Endothelial cell of umbilical vein (primary cell): ENCODE data around the gene C8B. TPM values are rescaled to one million over a fixed set of nuclear protein-coding genes. Genes with fewer than 3 reads are reported as not detected.

Experiments
- BruUV-seq: library from RNA; stranded (reverse); fragments of 400-500 nt; replicated peaks from 2 replicates; lab custom pipeline; 2021; lab: Mats Ljungman, UMichigan
- CTCF ChIA-PET: fragments of 300-600, 350-600 bp; sonication (Branson Sonifier 250); formaldehyde crosslinking; loops from one replicate; lab custom pipeline; 2021; ENCODE audit warnings: antibody characterized with exemption, inconsistent platforms; lab: Charles Lee
- POLR2A ChIA-PET: fragments of 300-600, 350-600 bp; sonication (Branson Sonifier 250); formaldehyde crosslinking; loops from one replicate; lab custom pipeline; 2021; ENCODE audit warnings: antibody characterized with exemption, inconsistent platforms; lab: Charles Lee
- DNase-seq: peaks from one replicate; pipeline ENCODE4 v3.0.0-alpha.2; 2011; ENCODE audit warnings: low read depth, low spot score
- FAIRE-seq: peaks from 2 replicates; lab custom pipeline; 2011; peaks lifted over from hg19 to GRCh38; lab: Jason Lieb, UNC
- H2AFZ ChIP-seq: 2 replicates; pipeline ENCODE4 v1.6.0; 2012; ENCODE audit warnings: low read depth, low read length, control low read depth, inconsistent platforms
- H3K27ac ChIP-seq: 2 replicates; pipeline ENCODE4 v1.5.1; 2011; ENCODE audit warnings: low read depth, mild to moderate bottlenecking, control low read depth, low read length, moderate library complexity; ENCODE audit not compliant: insufficient read depth
- H3K27me3 ChIP-seq, 2 experiments: 2 replicates each; pipeline versions ENCODE4 v1.6.0 to v1.6.1; 2011; ENCODE audit warnings: low read length in 2 of 2, mixed read lengths in 1 of 2; ENCODE audit not compliant: control insufficient read depth in 2 of 2, insufficient read depth in 2 of 2
- H3K36me3 ChIP-seq, 2 experiments: 2 replicates in 1 of 2; 3 replicates in 1 of 2; pipeline ENCODE4 v1.5.1; 2011; ENCODE audit warnings: low read length in 2 of 2, mild to moderate bottlenecking in 1 of 2, moderate library complexity in 1 of 2; ENCODE audit not compliant: control insufficient read depth in 2 of 2, insufficient read depth in 2 of 2; ENCODE audit errors: extremely low read depth in 1 of 2
- H3K4me1 ChIP-seq: 3 replicates; pipeline ENCODE4 v1.5.1; 2011; ENCODE audit warnings: mild to moderate bottlenecking, low read length; ENCODE audit not compliant: control insufficient read depth, insufficient read depth; ENCODE audit errors: extremely low read depth
- H3K4me2 ChIP-seq: 2 replicates; pipeline ENCODE4 v1.6.1; 2011; ENCODE audit warnings: low read length, control low read depth, mixed read lengths; ENCODE audit not compliant: insufficient read depth
- H3K4me3 ChIP-seq, 3 experiments: fragments of 200-600 bp in 1 of 3; sonication (generic), shearing (Covaris generic) in 1 of 3; replicated peaks in 1 of 3; 2 replicates each; pipeline ENCODE4 v1.5.1; 2011 to 2016; ENCODE audit warnings: control low read depth in 3 of 3, low read length in 3 of 3, mild to moderate bottlenecking in 2 of 3, inconsistent platforms in 1 of 3, low read depth in 1 of 3, moderate library complexity in 1 of 3; ENCODE audit not compliant: insufficient read depth in 1 of 3
- H3K79me2 ChIP-seq: 2 replicates; pipeline ENCODE4 v1.6.0; 2012; ENCODE audit warnings: low read length, inconsistent platforms; ENCODE audit not compliant: control insufficient read depth, insufficient read depth
- H3K9ac ChIP-seq: replicated peaks from 2 replicates; pipeline ENCODE3; 2011; ENCODE audit warnings: low read length, control low read depth; ENCODE audit not compliant: insufficient read depth; ENCODE audit errors: extremely low read depth
- H3K9me1 ChIP-seq: replicated peaks from 3 replicates; pipeline ENCODE4 v1.6.0; 2011; ENCODE audit warnings: mild to moderate bottlenecking, low read length; ENCODE audit not compliant: control insufficient read depth, insufficient read depth; ENCODE audit errors: extremely low read depth
- H3K9me3 ChIP-seq: replicated peaks from 2 replicates; pipeline ENCODE4 v1.5.1; 2012; ENCODE audit warnings: low read length, inconsistent platforms; ENCODE audit not compliant: control insufficient read depth, insufficient read depth
- H4K20me1 ChIP-seq: replicated peaks from 2 replicates; pipeline ENCODE3; 2011; ENCODE audit warnings: mild to moderate bottlenecking, low read length; ENCODE audit not compliant: control insufficient read depth, insufficient read depth; ENCODE audit errors: extremely low read depth
- CTCF ChIP-seq, 2 donors: IDR thresholded peaks; 1 replicate in 1 of 2; 2 replicates in 1 of 2; pipeline ENCODE4 v1.5.1; 2011; ENCODE audit warnings: low read length in 2 of 2, mild to moderate bottlenecking in 2 of 2, moderate library complexity in 2 of 2, control low read depth in 1 of 2, inconsistent platforms in 1 of 2, low read depth in 1 of 2; ENCODE audit not compliant: insufficient read depth in 1 of 2; ENCODE audit errors: extremely low read depth in 1 of 2
- EZH2 ChIP-seq: IDR thresholded peaks from 2 replicates; pipeline ENCODE4 v1.6.1; 2012; ENCODE audit warnings: borderline replicate concordance, low read depth, mild to moderate bottlenecking, moderate library complexity, low read length, inconsistent platforms; ENCODE audit not compliant: severe bottlenecking
- FOS ChIP-seq: IDR thresholded peaks from 2 replicates; pipeline ENCODE4 v1.6.1; 2011; ENCODE audit warnings: mild to moderate bottlenecking, low read length, moderate library complexity, borderline replicate concordance; ENCODE audit not compliant: insufficient read depth
- GATA2 ChIP-seq: IDR thresholded peaks from 2 replicates; pipeline ENCODE4 v1.7.0; 2011; ENCODE audit warnings: low read depth, mild to moderate bottlenecking, moderate library complexity, mixed read lengths, low read length; ENCODE audit not compliant: insufficient read length, insufficient read depth
- JUN ChIP-seq: IDR thresholded peaks from 2 replicates; pipeline ENCODE4 v1.6.1; 2011; ENCODE audit warnings: borderline replicate concordance, low read depth; ENCODE audit not compliant: insufficient read length, insufficient read depth
- MAX ChIP-seq: IDR thresholded peaks from 2 replicates; pipeline ENCODE4 v1.6.1; 2011; ENCODE audit not compliant: insufficient read depth, insufficient read length
- MYC ChIP-seq: IDR thresholded peaks from one replicate; pipeline ENCODE4 v1.6.1; 2011; ENCODE audit warnings: mild to moderate bottlenecking, low read depth, low read length
- POLR2A ChIP-seq: IDR thresholded peaks from 2 replicates; pipeline ENCODE4 v1.6.1; 2012; ENCODE audit warnings: low read depth, mild to moderate bottlenecking, control low read depth, low read length
- POLR2AphosphoS5 ChIP-seq: IDR thresholded peaks from 2 replicates; pipeline ENCODE4 v1.6.1; 2012; ENCODE audit warnings: low read depth, mild to moderate bottlenecking, control low read depth, low read length, moderate library complexity; ENCODE audit not compliant: insufficient read depth
- dilution Hi-C: fragments of 300-500 bp; cut with MboI; formaldehyde crosslinking; loops from one replicate; pipeline ENCODE4 v1.15.0; 2019; ENCODE audit warnings: low sequenced_read_pairs; ENCODE audit not compliant: extremely low pct_ligation_motif_present
- intact Hi-C: fragments of 100-400 bp; cut with micrococcal nuclease; formaldehyde crosslinking; loops from one replicate; pipeline ENCODE4 v1.10.0; 2022
- polyA plus RNA-seq, 4 experiments: library from polyadenylated mRNA; depleted of rRNA in 3 of 4; stranded (reverse) in 3 of 4; unstranded in 1 of 4; fragments of >200 nt; gene quantifications; 2 replicates each; pipeline versions ENCODE4 v1.2.1 to v1.2.3, GENCODE V29; 2011 to 2012; ENCODE audit warnings: missing spikeins in 1 of 4
- total RNA-seq: library from RNA; stranded (reverse); gene quantifications from 2 replicates; pipeline ENCODE4 v1.2.3, GENCODE V29; 2021

Gene C8B
- total and polyA plus RNA-seq, 2 donors (not counting 3 experiments of a cell fraction or from before 2014, with no cell fraction given), result not detected

GRCh38 chr1:56966698-56966999 lies 834 bp upstream of the C8B start:
- dilution Hi-C loops, result no loop called here

More at GRCh38 chr1:56966698-56966999, 834 bp upstream of the C8B start:
- H3K36me3 ChIP-seq, result no peaks in the 10 kb centered on the region
- no peaks in the 10 kb centered on the region for H3K79me2 ChIP-seq
- no peak for TF ChIP-seq CTCF (IDR thresholded peaks at IDR 0.05; ENCODE audit: extremely low read depth in 1 of 2, insufficient read depth in 1 of 2, low read depth in 1 of 2, low read length in 2 of 2)
- TF ChIP-seq EZH2, result no peak
- TF ChIP-seq MYC, result no peak
- TF ChIP-seq GATA2, result no peak
- no peak for TF ChIP-seq MAX
- no peak for TF ChIP-seq FOS
- TF ChIP-seq POLR2A, result no peak
- TF ChIP-seq JUN, result no peak
- no peak for TF ChIP-seq POLR2AphosphoS5
- no peak overlapping the region for H3K4me3 ChIP-seq
- H2AFZ ChIP-seq, result no peak overlapping the region
- H3K9me1 ChIP-seq, result no peaks in the 10 kb centered on the region
- no peak for FAIRE-seq
- no peaks in the 10 kb centered on the region for H3K27me3 ChIP-seq
- no peaks in the 10 kb centered on the region for H3K4me1 ChIP-seq
- no TSS peak for BruUV-seq
- POLR2A ChIA-PET, result no interaction called here
- no peaks in the 10 kb centered on the region for H3K9me3 ChIP-seq
- intact Hi-C loops, result loop anchor here (5.0 kb wide), 1 partner anchor 1581 kb away; the partner anchor contains the start of gene OMA1
- no peak overlapping the region for H3K4me2 ChIP-seq
- no peaks in the 10 kb centered on the region for H4K20me1 ChIP-seq
- no peak for DNase-seq
- no peak overlapping the region for H3K9ac ChIP-seq
- no peak overlapping the region for H3K27ac ChIP-seq
- CTCF ChIA-PET, result no interaction called here
